ENCODE results near the gene HP. TPM values are rescaled to one million over a fixed set of nuclear protein-coding genes. Genes with fewer than 3 reads are reported as not detected.

HP gene
- total and polyA plus RNA-seq, 2 of the 13 experiments (the other 11 are each of a cell fraction or from before 2014, with no cell fraction given): 387 to 524 TPM

DNA sequence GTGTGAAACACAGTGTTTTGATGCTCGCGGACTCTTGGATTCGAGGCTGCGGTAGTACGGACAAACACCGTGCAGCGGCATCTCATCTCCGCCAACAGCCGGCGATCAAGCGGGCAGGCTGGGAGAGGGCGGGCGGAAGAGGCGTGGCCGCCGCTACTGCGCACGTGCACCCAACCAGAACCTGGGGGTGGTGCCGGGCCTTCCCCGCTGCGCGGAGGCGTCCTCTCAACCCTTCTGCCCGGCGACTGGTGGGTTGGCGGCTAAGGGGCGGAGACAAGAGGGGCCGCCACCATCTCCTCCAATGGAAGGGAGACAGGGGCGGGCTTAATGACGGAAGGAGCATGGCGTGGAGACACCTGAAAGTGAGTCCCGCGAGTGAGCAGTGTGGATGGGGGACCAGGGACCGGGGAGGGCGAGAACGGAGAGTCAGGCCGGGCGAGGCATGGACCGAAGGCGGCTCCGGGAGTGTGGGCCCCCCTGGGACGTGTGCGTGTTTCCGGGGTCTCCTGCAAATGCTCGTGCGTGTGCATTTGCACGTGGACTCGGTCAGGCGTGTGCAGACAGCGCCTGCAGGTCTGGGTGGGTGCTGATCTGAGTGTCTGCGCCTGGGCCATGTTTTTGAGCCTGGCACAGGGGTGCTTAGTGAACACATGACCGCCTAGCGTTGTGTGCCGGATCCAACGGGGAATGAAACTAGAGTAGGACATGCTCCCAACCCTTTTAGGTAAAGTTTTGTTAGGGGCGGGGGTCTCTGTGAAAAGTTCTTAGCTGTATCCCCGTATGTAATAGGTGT is 45.7 kb upstream of the HP start, which contains the start of gene DHODH (continued):
- TF ChIP-seq, protein P1, sequence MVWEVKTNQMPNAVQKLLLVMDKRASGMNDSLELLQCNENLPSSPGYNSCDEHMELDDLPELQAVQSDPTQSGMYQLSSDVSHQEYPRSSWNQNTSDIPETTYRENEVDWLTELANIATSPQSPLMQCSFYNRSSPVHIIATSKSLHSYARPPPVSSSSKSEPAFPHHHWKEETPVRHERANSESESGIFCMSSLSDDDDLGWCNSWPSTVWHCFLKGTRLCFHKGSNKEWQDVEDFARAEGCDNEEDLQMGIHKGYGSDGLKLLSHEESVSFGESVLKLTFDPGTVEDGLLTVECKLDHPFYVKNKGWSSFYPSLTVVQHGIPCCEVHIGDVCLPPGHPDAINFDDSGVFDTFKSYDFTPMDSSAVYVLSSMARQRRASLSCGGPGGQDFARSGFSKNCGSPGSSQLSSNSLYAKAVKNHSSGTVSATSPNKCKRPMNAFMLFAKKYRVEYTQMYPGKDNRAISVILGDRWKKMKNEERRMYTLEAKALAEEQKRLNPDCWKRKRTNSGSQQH (CRISPR knock-in tag; IDR thresholded peaks at IDR 0.05; ENCODE audit: low read depth): peak; percentile 96
- TF ChIP-seq, protein P2, sequence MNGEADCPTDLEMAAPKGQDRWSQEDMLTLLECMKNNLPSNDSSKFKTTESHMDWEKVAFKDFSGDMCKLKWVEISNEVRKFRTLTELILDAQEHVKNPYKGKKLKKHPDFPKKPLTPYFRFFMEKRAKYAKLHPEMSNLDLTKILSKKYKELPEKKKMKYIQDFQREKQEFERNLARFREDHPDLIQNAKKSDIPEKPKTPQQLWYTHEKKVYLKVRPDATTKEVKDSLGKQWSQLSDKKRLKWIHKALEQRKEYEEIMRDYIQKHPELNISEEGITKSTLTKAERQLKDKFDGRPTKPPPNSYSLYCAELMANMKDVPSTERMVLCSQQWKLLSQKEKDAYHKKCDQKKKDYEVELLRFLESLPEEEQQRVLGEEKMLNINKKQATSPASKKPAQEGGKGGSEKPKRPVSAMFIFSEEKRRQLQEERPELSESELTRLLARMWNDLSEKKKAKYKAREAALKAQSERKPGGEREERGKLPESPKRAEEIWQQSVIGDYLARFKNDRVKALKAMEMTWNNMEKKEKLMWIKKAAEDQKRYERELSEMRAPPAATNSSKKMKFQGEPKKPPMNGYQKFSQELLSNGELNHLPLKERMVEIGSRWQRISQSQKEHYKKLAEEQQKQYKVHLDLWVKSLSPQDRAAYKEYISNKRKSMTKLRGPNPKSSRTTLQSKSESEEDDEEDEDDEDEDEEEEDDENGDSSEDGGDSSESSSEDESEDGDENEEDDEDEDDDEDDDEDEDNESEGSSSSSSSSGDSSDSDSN (CRISPR knock-in tag; IDR thresholded peaks at IDR 0.05): peak; percentile 90
- TF ChIP-seq, protein P3, sequence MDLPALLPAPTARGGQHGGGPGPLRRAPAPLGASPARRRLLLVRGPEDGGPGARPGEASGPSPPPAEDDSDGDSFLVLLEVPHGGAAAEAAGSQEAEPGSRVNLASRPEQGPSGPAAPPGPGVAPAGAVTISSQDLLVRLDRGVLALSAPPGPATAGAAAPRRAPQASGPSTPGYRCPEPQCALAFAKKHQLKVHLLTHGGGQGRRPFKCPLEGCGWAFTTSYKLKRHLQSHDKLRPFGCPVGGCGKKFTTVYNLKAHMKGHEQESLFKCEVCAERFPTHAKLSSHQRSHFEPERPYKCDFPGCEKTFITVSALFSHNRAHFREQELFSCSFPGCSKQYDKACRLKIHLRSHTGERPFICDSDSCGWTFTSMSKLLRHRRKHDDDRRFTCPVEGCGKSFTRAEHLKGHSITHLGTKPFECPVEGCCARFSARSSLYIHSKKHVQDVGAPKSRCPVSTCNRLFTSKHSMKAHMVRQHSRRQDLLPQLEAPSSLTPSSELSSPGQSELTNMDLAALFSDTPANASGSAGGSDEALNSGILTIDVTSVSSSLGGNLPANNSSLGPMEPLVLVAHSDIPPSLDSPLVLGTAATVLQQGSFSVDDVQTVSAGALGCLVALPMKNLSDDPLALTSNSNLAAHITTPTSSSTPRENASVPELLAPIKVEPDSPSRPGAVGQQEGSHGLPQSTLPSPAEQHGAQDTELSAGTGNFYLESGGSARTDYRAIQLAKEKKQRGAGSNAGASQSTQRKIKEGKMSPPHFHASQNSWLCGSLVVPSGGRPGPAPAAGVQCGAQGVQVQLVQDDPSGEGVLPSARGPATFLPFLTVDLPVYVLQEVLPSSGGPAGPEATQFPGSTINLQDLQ (CRISPR knock-in tag; IDR thresholded peaks at IDR 0.05): peak; percentile 86; the same call in 1 of the 2 replicates
- TF ChIP-seq RFX1 (IDR thresholded peaks at IDR 0.05) (no peak), KDM6A (CRISPR knock-in tag; IDR thresholded peaks at IDR 0.05; ENCODE audit: low read depth) (no peak; the same call in 1 of the 2 replicates), MATR3 (CRISPR knock-in tag; IDR thresholded peaks at IDR 0.05) (no peak), ZNF101 (CRISPR knock-in tag; IDR thresholded peaks at IDR 0.05; ENCODE audit: borderline replicate concordance, low read depth) (no peak), HNRNPH1 (optimal IDR thresholded peaks at IDR 0.05; ENCODE audit: low read depth, low read length) (peak; percentile 97), DNMT1 (CRISPR knock-in tag; IDR thresholded peaks at IDR 0.05) (0 out of 2 replicates have a peak, but pooled peaks have one; percentile 86), ZNF782 (CRISPR knock-in tag; IDR thresholded peaks at IDR 0.05; ENCODE audit: borderline replicate concordance) (peak; percentile 92), ZNF329 (CRISPR knock-in tag; IDR thresholded peaks at IDR 0.05; ENCODE audit: low read depth) (0 out of 2 replicates have a peak, but pooled peaks have one; percentile 63), RAD51 (IDR thresholded peaks at IDR 0.05; ENCODE audit: borderline replicate concordance) (no peak), MLLT10 (CRISPR knock-in tag; IDR thresholded peaks at IDR 0.05) (no peak), ZNF343 (CRISPR knock-in tag; IDR thresholded peaks at IDR 0.05) (0 out of 2 replicates have a peak, but pooled peaks have one; percentile 64)
- TF ChIP-seq, protein P4, sequence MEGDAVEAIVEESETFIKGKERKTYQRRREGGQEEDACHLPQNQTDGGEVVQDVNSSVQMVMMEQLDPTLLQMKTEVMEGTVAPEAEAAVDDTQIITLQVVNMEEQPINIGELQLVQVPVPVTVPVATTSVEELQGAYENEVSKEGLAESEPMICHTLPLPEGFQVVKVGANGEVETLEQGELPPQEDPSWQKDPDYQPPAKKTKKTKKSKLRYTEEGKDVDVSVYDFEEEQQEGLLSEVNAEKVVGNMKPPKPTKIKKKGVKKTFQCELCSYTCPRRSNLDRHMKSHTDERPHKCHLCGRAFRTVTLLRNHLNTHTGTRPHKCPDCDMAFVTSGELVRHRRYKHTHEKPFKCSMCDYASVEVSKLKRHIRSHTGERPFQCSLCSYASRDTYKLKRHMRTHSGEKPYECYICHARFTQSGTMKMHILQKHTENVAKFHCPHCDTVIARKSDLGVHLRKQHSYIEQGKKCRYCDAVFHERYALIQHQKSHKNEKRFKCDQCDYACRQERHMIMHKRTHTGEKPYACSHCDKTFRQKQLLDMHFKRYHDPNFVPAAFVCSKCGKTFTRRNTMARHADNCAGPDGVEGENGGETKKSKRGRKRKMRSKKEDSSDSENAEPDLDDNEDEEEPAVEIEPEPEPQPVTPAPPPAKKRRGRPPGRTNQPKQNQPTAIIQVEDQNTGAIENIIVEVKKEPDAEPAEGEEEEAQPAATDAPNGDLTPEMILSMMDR (CRISPR knock-in tag; IDR thresholded peaks at IDR 0.05): peak; percentile 48
- TF ChIP-seq, protein P5, sequence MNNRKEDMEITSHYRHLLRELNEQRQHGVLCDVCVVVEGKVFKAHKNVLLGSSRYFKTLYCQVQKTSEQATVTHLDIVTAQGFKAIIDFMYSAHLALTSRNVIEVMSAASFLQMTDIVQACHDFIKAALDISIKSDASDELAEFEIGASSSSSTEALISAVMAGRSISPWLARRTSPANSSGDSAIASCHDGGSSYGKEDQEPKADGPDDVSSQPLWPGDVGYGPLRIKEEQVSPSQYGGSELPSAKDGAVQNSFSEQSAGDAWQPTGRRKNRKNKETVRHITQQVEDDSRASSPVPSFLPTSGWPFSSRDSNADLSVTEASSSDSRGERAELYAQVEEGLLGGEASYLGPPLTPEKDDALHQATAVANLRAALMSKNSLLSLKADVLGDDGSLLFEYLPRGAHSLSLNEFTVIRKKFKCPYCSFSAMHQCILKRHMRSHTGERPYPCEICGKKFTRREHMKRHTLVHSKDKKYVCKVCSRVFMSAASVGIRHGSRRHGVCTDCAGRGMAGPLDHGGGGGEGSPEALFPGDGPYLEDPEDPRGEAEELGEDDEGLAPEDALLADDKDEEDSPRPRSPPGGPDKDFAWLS (CRISPR knock-in tag; IDR thresholded peaks at IDR 0.05; ENCODE audit: borderline replicate concordance): 0 out of 2 replicates have a peak, but pooled peaks have one; percentile 49

Measured in HepG2 (cell line).